Astrocyte (in vitro differentiated cells and primary cell): ENCODE data around the gene SAV1. TPM values are rescaled to one million over a fixed set of nuclear protein-coding genes. Genes with fewer than 3 reads are reported as not detected.

Source experiments
- DNase-seq: peaks from one replicate; pipeline ENCODE4 v3.0.0-alpha.2; 2010; ENCODE audit warnings: low read depth
- FAIRE-seq: peaks from 2 replicates; lab custom pipeline; 2011; peaks lifted over from hg19 to GRCh38; lab: Jason Lieb, UNC
- H2AFZ ChIP-seq: 2 replicates; pipeline ENCODE4 v1.6.0; 2012; ENCODE audit warnings: low read depth, low read length, inconsistent platforms
- H3K27ac ChIP-seq: 2 replicates; pipeline ENCODE4 v1.5.1; 2011; ENCODE audit warnings: low read depth, low read length, inconsistent platforms
- H3K27me3 ChIP-seq: 2 replicates; pipeline ENCODE4 v1.6.0; 2011; ENCODE audit warnings: low read length, inconsistent platforms; ENCODE audit not compliant: insufficient read depth
- H3K36me3 ChIP-seq: 2 replicates; pipeline ENCODE4 v1.5.1; 2011; ENCODE audit warnings: low read length, inconsistent platforms; ENCODE audit not compliant: insufficient read depth
- H3K4me1 ChIP-seq: 2 replicates; pipeline ENCODE4 v1.5.1; 2011; ENCODE audit warnings: low read length, inconsistent platforms; ENCODE audit not compliant: insufficient read depth
- H3K4me2 ChIP-seq: 2 replicates; pipeline ENCODE4 v1.6.0; 2012; ENCODE audit warnings: low read length, inconsistent platforms
- H3K4me3 ChIP-seq: 2 replicates; pipeline ENCODE4 v1.5.1; 2011; ENCODE audit warnings: low read depth, mild to moderate bottlenecking, low read length, inconsistent platforms; ENCODE audit not compliant: insufficient read depth
- H3K79me2 ChIP-seq: 2 replicates; pipeline ENCODE4 v1.6.0; 2012; ENCODE audit warnings: mild to moderate bottlenecking, low read length, inconsistent platforms; ENCODE audit not compliant: insufficient read depth
- H3K9ac ChIP-seq: 2 replicates; pipeline ENCODE4 v1.6.0; 2012; ENCODE audit warnings: mild to moderate bottlenecking, low read length, inconsistent platforms
- H3K9me3 ChIP-seq: 2 replicates; pipeline ENCODE4 v1.5.1; 2012; ENCODE audit warnings: low read depth, mild to moderate bottlenecking, low read length, inconsistent platforms; ENCODE audit not compliant: insufficient read depth
- H4K20me1 ChIP-seq: 2 replicates; pipeline ENCODE4 v1.6.0; 2012; ENCODE audit warnings: low read length, inconsistent platforms; ENCODE audit not compliant: insufficient read depth
- H3K27ac Mint-ChIP-seq: one replicate; pipeline ENCODE4 v1.8.0; 2021; ENCODE audit warnings: mild to moderate bottlenecking, mixed read lengths; ENCODE audit not compliant: unreplicated experiment
- H3K27me3 Mint-ChIP-seq: one replicate; pipeline ENCODE4 v1.8.0; 2021; ENCODE audit warnings: low read depth, mixed read lengths; ENCODE audit not compliant: unreplicated experiment
- H3K36me3 Mint-ChIP-seq: one replicate; pipeline ENCODE4 v1.8.0; 2021; ENCODE audit warnings: low read depth, mixed read lengths; ENCODE audit not compliant: unreplicated experiment
- H3K4me1 Mint-ChIP-seq: one replicate; pipeline ENCODE4 v1.8.0; 2021; ENCODE audit warnings: low read depth, mixed read lengths; ENCODE audit not compliant: unreplicated experiment
- H3K4me3 Mint-ChIP-seq: one replicate; pipeline ENCODE4 v1.8.0; 2021; ENCODE audit warnings: mild to moderate bottlenecking, moderate library complexity, mixed read lengths; ENCODE audit not compliant: unreplicated experiment
- H3K9me3 Mint-ChIP-seq: one replicate; pipeline ENCODE4 v1.8.0; 2021; ENCODE audit warnings: mild to moderate bottlenecking, mixed read lengths; ENCODE audit not compliant: unreplicated experiment
- EZH2 ChIP-seq: IDR thresholded peaks from 2 replicates; pipeline ENCODE4 v1.6.1; 2012; ENCODE audit warnings: mild to moderate bottlenecking, low read length, inconsistent platforms; ENCODE audit not compliant: insufficient read depth
- total RNA-seq: library from RNA; stranded (reverse); gene quantifications from 2 replicates; pipeline ENCODE4 v1.2.1, GENCODE V29; 2021
- TF ChIP-seq, protein P1 (sequence below): IDR thresholded peaks from 2 replicates; pipeline ENCODE4 v1.5.1; 2011; ENCODE audit warnings: low read depth, mild to moderate bottlenecking, inconsistent platforms, low read length, moderate library complexity; ENCODE audit not compliant: insufficient read depth

The SAV1 gene
- total RNA-seq, 1 donor from 2014 or later: 26.3 TPM

DNA sequence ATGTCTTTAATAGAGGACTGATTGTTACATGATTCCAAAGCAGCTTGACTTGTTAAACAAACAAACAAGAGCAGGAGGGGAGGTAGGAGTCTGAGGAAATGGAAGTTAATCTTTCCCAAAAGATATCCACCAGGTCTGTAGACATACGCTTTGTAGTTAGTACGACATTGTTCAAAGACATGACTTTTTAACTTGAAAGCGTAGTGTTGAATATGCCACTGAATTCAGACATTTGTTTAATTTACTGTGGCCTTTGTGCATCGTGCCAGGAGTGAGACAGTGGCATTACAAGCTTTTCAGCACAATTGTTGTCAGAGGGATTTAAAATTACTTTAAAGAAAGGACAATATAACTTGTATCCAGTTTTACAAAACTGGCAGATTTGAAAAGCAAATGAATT is 53.0 kb downstream of the SAV1 start:
- Mint-ChIP-seq H3K4me3 (no peak overlapping the region), H3K27me3 (no peaks in the 10 kb centered on the region), H3K9me3 (no peaks in the 10 kb centered on the region), H3K27ac (no peak overlapping the region), H3K4me1 (no peaks in the 10 kb centered on the region), H3K36me3 (peaks cover 5% of the 10 kb centered on the region)
- H3K27ac ChIP-seq: no peak overlapping the region
- DNase-seq: no peak
- no peak for TF ChIP-seq EZH2
- TF ChIP-seq, protein P1, sequence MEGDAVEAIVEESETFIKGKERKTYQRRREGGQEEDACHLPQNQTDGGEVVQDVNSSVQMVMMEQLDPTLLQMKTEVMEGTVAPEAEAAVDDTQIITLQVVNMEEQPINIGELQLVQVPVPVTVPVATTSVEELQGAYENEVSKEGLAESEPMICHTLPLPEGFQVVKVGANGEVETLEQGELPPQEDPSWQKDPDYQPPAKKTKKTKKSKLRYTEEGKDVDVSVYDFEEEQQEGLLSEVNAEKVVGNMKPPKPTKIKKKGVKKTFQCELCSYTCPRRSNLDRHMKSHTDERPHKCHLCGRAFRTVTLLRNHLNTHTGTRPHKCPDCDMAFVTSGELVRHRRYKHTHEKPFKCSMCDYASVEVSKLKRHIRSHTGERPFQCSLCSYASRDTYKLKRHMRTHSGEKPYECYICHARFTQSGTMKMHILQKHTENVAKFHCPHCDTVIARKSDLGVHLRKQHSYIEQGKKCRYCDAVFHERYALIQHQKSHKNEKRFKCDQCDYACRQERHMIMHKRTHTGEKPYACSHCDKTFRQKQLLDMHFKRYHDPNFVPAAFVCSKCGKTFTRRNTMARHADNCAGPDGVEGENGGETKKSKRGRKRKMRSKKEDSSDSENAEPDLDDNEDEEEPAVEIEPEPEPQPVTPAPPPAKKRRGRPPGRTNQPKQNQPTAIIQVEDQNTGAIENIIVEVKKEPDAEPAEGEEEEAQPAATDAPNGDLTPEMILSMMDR: no peak
- H3K4me2 ChIP-seq: no peak overlapping the region
- no peak overlapping the region for H3K4me3 ChIP-seq
- H3K36me3 ChIP-seq: no peaks in the 10 kb centered on the region
- no peaks in the 10 kb centered on the region for H3K9me3 ChIP-seq
- H3K9ac ChIP-seq: no peak overlapping the region
- no peak for FAIRE-seq
- no peaks in the 10 kb centered on the region for H3K4me1 ChIP-seq
- no peaks in the 10 kb centered on the region for H3K27me3 ChIP-seq
- H4K20me1 ChIP-seq: no peaks in the 10 kb centered on the region
- no peaks in the 10 kb centered on the region for H3K79me2 ChIP-seq
- H2AFZ ChIP-seq: no peak overlapping the region

DNA sequence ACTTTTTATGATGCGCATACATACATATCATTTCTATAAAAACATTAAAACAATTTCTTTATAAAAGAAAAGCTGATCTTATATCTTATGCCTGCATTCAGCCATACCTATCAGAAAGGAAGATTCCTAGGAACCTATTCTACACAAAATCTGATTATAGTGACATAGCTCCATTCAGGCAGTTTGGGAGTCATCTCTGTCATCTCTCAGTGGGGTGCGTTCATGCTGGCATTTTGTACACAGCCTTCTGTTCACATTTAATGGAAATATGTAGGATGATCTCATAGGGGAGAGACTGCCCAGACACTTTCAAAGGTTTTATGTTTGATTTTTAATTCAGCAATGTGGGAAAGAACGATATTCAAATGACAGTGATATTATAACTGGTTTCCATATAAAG is 55.3 kb downstream of the SAV1 start:
- DNase-seq: no peak
- no peaks in the 10 kb centered on the region for H3K36me3 ChIP-seq
- no peaks in the 10 kb centered on the region for H4K20me1 ChIP-seq
- H3K9me3 ChIP-seq: no peaks in the 10 kb centered on the region
- Mint-ChIP-seq H3K9me3 (no peaks in the 10 kb centered on the region), H3K4me1 (no peaks in the 10 kb centered on the region), H3K27me3 (no peaks in the 10 kb centered on the region), H3K4me3 (no peak overlapping the region), H3K36me3 (peaks cover 7% of the 10 kb centered on the region), H3K27ac (no peak overlapping the region)
- H3K4me2 ChIP-seq: no peak overlapping the region
- H3K27me3 ChIP-seq: no peaks in the 10 kb centered on the region
- TF ChIP-seq, protein P1: no peak
- TF ChIP-seq EZH2: no peak
- no peaks in the 10 kb centered on the region for H3K79me2 ChIP-seq
- no peaks in the 10 kb centered on the region for H3K4me1 ChIP-seq
- H3K4me3 ChIP-seq: no peak overlapping the region
- no peak overlapping the region for H3K27ac ChIP-seq
- no peak overlapping the region for H2AFZ ChIP-seq
- no peak overlapping the region for H3K9ac ChIP-seq
- FAIRE-seq: no peak

- H3K27ac ChIP-seq: no peak overlapping the region
- no peaks in the 10 kb centered on the region for H3K4me1 ChIP-seq
- no peaks in the 10 kb centered on the region for H3K9me3 ChIP-seq
- H3K4me1 Mint-ChIP-seq: peaks cover 14% of the 10 kb centered on the region
- H3K4me2 ChIP-seq: no peak overlapping the region
- DNase-seq (no peak), FAIRE-seq (no peak)
- H3K27me3 Mint-ChIP-seq: no peaks in the 10 kb centered on the region
- H4K20me1 ChIP-seq: no peaks in the 10 kb centered on the region
- H3K27ac Mint-ChIP-seq: no peak overlapping the region
- no peak overlapping the region for H3K9ac ChIP-seq
- H3K4me3 Mint-ChIP-seq: no peak overlapping the region
- no peaks in the 10 kb centered on the region for H3K79me2 ChIP-seq
- no peaks in the 10 kb centered on the region for H3K9me3 Mint-ChIP-seq
- H3K27me3 ChIP-seq: no peaks in the 10 kb centered on the region
- TF ChIP-seq EZH2: no peak
- TF ChIP-seq, protein P1: no peak
- no peak overlapping the region for H2AFZ ChIP-seq
- H3K4me3 ChIP-seq: no peak overlapping the region
- H3K36me3 Mint-ChIP-seq: peaks cover 7% of the 10 kb centered on the region
- no peaks in the 10 kb centered on the region for H3K36me3 ChIP-seq
Observed at GRCh38 chr14:50610465-50610864, 57.6 kb downstream of the SAV1 start.
